Measurements from ENCODE around the gene TEX44.

The TEX44 gene

GRCh38 chr2:231634951-231635875, 42.5 kb downstream of the TEX44 start:
- no peak for FAIRE-seq

GRCh38 chr2:231640241-231640640, 47.6 kb downstream of the TEX44 start:
- no peak for FAIRE-seq

- FAIRE-seq, result no peak
Observed at GRCh38 chr2:231640641-231641111, 48.0 kb downstream of the TEX44 start.

GRCh38 chr2:231642631-231643494, 50.2 kb downstream of the TEX44 start:
- FAIRE-seq, result no peak

GRCh38 chr2:231643495-231643888, 50.8 kb downstream of the TEX44 start:
- FAIRE-seq, result no peak

All from islet of Langerhans (tissue), 1 donor.